Panc1 (cell line): ENCODE results near the gene STX12. TPM values are rescaled to one million over a fixed set of nuclear protein-coding genes. Genes with fewer than 3 reads are reported as not detected.

Source experiments
- ATAC-seq: fragments of 200-7000 bp; cut with Tn5 transposase; 2 replicates; pipeline ENCODE4 v1.9.1; 2020; ENCODE audit warnings: mild to moderate bottlenecking, moderate library complexity
- BruUV-seq: library from RNA; stranded (reverse); fragments of 400-500 nt; replicated peaks from 2 replicates; lab custom pipeline; 2021; lab: Mats Ljungman, UMichigan
- CTCF ChIA-PET: fragments of 300-600 bp; sonication (Branson Sonifier 250); formaldehyde crosslinking; loops from one replicate; lab custom pipeline; 2022; ENCODE audit warnings: antibody characterized with exemption; lab: Charles Lee
- POLR2A ChIA-PET: fragments of 300-600 bp; sonication (Branson Sonifier 250); formaldehyde crosslinking; loops from one replicate; lab custom pipeline; 2022; ENCODE audit warnings: antibody characterized with exemption; lab: Charles Lee
- DNase-seq: peaks from one replicate; pipeline ENCODE4 v3.0.0-alpha.2; 2010; ENCODE audit warnings: low read depth, low spot score
- H3K27ac ChIP-seq: 2 replicates; pipeline ENCODE4 v1.5.1; 2011; ENCODE audit warnings: mild to moderate bottlenecking, low read length, inconsistent platforms
- H3K27me3 ChIP-seq: fragments of 200-500 bp; sonication (Bioruptor generic); 2 replicates; pipeline ENCODE4 v1.6.0; 2014; ENCODE audit warnings: low read length, inconsistent platforms; ENCODE audit not compliant: control insufficient read depth, insufficient read depth
- H3K36me3 ChIP-seq: fragments of 200-500 bp; sonication (Bioruptor generic); 2 replicates; pipeline ENCODE4 v1.5.1; 2014; ENCODE audit warnings: inconsistent platforms, mild to moderate bottlenecking, low read length, moderate library complexity; ENCODE audit not compliant: control insufficient read depth, insufficient read depth
- H3K4me1 ChIP-seq: 2 replicates; pipeline ENCODE4 v1.5.1; 2011; ENCODE audit warnings: inconsistent platforms, mild to moderate bottlenecking, low read length, moderate library complexity; ENCODE audit not compliant: control insufficient read depth, insufficient read depth
- H3K4me3 ChIP-seq, 2 experiments: 2 replicates each; pipeline ENCODE4 v1.5.1; 2011 to 2012; ENCODE audit warnings: low read depth in 2 of 2, low read length in 2 of 2, mild to moderate bottlenecking in 2 of 2, inconsistent platforms in 1 of 2, moderate library complexity in 1 of 2
- H3K9me3 ChIP-seq: fragments of 200-500 bp; sonication (Bioruptor generic); 2 replicates; pipeline ENCODE4 v1.5.1; 2014; ENCODE audit warnings: low read depth, mild to moderate bottlenecking, inconsistent platforms, low read length, moderate library complexity; ENCODE audit not compliant: control insufficient read depth, insufficient read depth
- CTCF ChIP-seq: fragments of 450-650 bp; IDR thresholded peaks from 2 replicates; pipeline ENCODE4 v1.5.1; 2017; ENCODE audit warnings: mild to moderate bottlenecking
- POLR2AphosphoS5 ChIP-seq: IDR thresholded peaks from 2 replicates; pipeline ENCODE4 v1.6.1; 2012; ENCODE audit warnings: mild to moderate bottlenecking, low read depth, low read length, moderate library complexity
- REST ChIP-seq, 2 experiments: IDR thresholded peaks; 2 replicates each; pipeline ENCODE4 v1.6.1; 2011 to 2012; ENCODE audit warnings: low read depth in 2 of 2, control low read depth in 1 of 2, low read length in 1 of 2, mild to moderate bottlenecking in 1 of 2, moderate library complexity in 1 of 2; ENCODE audit not compliant: insufficient read depth in 1 of 2
- SIN3A ChIP-seq: IDR thresholded peaks from 2 replicates; pipeline ENCODE4 v1.6.1; 2012; ENCODE audit warnings: low read depth, mild to moderate bottlenecking, low read length, moderate library complexity, borderline replicate concordance; ENCODE audit not compliant: insufficient read depth
- TCF7L2 ChIP-seq: IDR thresholded peaks from 2 replicates; pipeline ENCODE4 v1.6.1; 2011; ENCODE audit warnings: mild to moderate bottlenecking, low read depth, low read length, inconsistent platforms
- in situ Hi-C: cut with HindIII; loops from 2 replicates; pipeline ENCODE4 v1.10.0; 2016; ENCODE audit warnings: low sequenced_read_pairs, low pct_unique_long_range_greater_than_20kb
- intact Hi-C: fragments of 100-400 bp; cut with micrococcal nuclease; formaldehyde crosslinking; loops from one replicate; pipeline ENCODE4 v1.10.0; 2022; ENCODE audit not compliant: unreplicated experiment
- total RNA-seq: library from RNA; stranded (reverse); gene quantifications from one replicate; pipeline ENCODE4 v1.2.1, GENCODE V29; 2021; ENCODE audit not compliant: unreplicated experiment

STX12 gene
- total RNA-seq, 1 experiment from 2014 or later: 25.3 TPM

DNA sequence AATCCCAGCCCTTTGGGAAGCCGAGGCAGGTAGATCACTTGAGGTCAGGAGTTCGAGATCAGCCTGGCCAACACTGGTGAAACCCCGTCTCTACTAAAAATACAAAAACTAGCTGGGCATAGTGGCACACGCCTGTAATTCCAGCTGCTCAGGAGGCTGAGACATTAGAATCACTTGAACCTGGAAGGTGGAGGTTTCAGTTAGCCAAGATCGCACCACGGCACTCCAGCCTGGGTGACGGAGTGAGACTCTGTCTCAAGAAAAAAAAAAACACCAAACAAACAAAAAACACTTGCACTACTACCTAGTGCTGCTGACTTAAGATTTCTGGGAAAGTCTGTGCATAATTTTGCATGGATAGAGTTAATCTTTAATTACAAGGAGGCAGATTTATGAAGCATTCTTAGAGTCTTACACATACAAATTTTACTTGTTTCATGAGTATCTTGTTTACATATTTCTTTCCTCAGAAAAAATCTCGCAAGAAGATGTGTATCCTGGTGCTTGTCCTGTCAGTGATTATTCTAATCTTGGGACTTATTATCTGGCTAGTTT, 48.8 kb downstream of the STX12 start:
- CTCF ChIA-PET: interaction anchor here (0.6 kb wide), 1 partner anchor 49 kb away, joined by 3 read pairs; no protein-coding TSS in a partner anchor
- Histone ChIP-seq H3K36me3 (peaks cover 9% of the 10 kb centered on the region; the same call in 1 of the 2 replicates), H3K4me3 (no peak overlapping the region), H3K9me3 (no peaks in the 10 kb centered on the region), H3K4me1 (no peaks in the 10 kb centered on the region), H3K27me3 (no peaks in the 10 kb centered on the region), H3K27ac (no peak overlapping the region)
- BruUV-seq: no TSS peak
- ATAC-seq: no peak
- TF ChIP-seq CTCF (no peak), SIN3A (no peak), TCF7L2 (no peak), REST (IDR thresholded peaks at IDR 0.05; ENCODE audit: insufficient read depth in 1 of 2, low read depth in 2 of 2, low read length in 1 of 2) (no peak), POLR2AphosphoS5 (no peak)
- DNase-seq: no peak
- POLR2A ChIA-PET: interaction anchor here (0.7 kb wide), 1 partner anchor 300 kb away, joined by 6 read pairs; no protein-coding TSS in a partner anchor
- in situ Hi-C loops: no loop called here
- intact Hi-C loops: no loop called here

GRCh38 chr1:27823784-27824183, 50.8 kb downstream of the STX12 start:
- Histone ChIP-seq H3K9me3 (no peaks in the 10 kb centered on the region), H3K4me1 (no peaks in the 10 kb centered on the region), H3K27me3 (no peaks in the 10 kb centered on the region), H3K36me3 (peaks cover 9% of the 10 kb centered on the region; the same call in 1 of the 2 replicates), H3K27ac (no peak overlapping the region), H3K4me3 (no peak overlapping the region)
- BruUV-seq: no TSS peak
- no peak for DNase-seq
- POLR2A ChIA-PET: no interaction called here
- in situ Hi-C loops (no loop called here), intact Hi-C loops (no loop called here)
- TF ChIP-seq CTCF (no peak), SIN3A (no peak), TCF7L2 (no peak), POLR2AphosphoS5 (no peak), REST (IDR thresholded peaks at IDR 0.05; ENCODE audit: insufficient read depth in 1 of 2, low read depth in 2 of 2, low read length in 1 of 2) (no peak)
- ATAC-seq: no peak
- CTCF ChIA-PET: no interaction called here
